Femur (tissue), 1 donor: ENCODE data around the gene ZNF276.
"Not testable (repeated sequence)": the region's sequence is repeated elsewhere in the genome, so short reads cannot be mapped to it uniquely, and the experiment has no call there.

ENCODE experiments used
- DNase-seq: peaks from one replicate; pipeline ENCODE4 v3.0.0-alpha.2; 2017

Gene ZNF276

GRCh38 chr16:89697161-89697615 is 24.1 kb upstream of the ZNF276 start:
- DNase-seq = peak; percentile 74

DNA sequence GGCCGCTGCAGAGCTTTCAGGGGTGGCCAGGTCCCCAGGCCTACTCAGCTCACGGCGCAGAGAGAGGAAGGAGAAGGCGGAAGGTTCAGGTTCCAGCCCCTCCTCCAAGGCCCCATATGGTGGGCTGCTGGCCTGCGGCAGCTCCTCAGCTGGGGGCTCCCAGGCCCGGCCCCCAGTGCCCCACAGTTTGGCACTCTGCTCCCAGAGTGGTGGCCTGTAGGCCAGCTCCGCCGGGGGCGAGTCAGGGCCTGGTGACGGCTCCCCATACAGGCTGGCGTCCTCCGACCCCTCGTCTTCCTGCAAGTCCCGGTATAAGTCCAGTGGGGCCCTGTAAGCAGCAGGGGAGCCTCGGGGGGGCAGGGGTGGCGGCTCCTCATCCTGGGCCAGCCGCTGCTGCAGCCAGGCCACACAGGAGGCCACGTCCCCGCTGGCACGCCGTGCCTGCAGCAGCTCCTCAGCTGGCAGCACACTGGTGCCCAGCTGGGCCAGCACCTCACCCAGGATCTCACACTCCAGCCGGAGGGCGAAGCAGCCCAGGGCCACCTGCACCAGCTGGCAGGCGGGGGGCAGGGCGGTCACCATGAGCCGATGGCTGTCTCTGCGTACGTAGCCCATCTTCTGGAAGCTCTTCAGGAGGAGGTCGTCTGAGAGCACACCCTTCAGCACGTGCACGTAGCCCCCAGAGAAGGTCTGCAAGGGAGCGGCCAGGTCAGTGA is 23.6 kb upstream of the ZNF276 start:
- DNase-seq = no peak

DNA sequence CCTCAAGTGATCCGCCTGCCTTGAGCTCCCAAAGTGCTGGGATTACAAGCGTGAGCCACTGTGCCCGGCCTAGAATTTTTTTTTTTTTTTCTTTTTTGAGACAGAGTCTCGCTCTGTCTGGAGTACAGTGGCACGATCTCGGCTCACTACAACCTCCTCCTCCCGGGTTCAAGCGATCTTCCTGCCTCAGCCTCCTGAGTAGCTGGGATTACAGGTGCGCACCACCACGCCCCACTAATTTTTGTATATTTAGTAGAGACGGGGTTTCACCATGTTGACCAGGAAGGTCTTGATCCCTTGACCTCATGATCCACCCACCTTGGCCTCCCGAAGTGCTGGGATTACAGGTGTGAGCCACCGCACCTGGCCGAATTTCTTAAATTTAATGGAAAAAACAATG is 22.6 kb upstream of the ZNF276 start:
- DNase-seq = not testable (repeated sequence)

- not testable (repeated sequence) for DNase-seq
These were observed 21.7 kb upstream of the ZNF276 start for GRCh38 chr16:89699629-89700099.

DNA sequence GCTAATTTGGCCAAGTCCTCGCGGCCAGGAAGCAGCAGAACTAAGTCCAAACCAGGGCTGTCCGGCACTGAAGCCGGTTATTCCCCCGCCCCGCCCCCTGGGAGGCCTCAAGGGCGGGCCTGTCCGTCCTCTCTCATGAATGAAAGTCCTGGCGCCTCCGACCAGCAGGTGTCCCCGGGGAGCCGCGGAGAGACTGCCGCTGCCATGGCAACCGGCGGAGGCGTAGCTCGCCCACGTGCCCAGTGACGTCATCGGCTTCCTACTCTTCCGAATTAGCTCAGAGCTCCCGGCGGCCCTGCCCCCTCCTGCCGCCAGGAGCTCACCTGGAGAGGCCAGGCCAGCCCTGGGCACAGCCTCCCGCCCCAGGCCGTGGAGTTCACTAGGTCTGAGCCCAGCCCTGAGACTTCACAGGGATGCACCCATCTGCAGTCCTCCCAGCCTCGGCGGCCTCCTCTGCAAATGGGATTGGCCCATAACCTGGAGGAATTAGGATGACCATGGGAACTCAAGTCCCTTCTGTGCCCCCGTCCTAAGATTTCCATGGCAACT is 21.2 kb upstream of the ZNF276 start:
- peak; percentile 96 for DNase-seq

DNA sequence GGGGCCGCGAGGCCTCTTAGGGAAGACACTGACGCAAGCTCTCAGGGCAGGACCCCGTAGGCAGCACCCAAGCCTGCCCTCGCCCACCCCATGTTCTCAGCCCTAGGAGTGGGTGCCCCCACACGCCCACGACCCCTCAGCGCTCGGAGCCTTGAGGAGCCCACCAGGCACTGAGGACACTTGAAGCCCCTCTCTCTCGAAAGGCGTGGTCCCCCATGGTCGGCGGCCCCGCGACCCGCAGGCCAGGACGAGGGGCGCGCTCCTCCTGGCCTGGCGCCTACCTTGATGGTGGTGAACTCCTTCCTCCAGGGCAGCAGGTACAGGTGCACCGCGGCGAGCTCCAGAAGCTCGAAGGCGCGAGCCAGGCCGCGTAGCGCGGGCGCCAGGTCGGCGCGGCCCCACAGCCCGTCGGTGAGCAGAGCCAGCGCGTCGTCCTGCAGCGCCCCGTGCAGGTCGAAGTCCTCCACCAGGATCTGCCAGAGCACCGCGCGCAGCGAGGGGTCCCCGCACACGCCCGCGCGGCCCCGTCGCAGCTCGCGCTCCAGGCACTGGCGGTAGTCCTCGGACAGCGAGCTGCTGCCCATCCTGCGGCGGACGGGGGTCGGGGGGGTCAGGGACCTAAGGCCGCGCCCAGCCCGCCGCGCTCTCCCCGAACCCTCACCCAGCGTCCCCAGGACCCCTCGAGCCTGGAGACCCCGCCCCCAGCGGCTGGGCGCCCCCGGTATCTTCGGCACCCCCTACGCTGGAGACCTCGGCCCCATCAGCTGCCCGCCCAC is 20.5 kb upstream of the ZNF276 start:
- DNase-seq = no peak

DNA sequence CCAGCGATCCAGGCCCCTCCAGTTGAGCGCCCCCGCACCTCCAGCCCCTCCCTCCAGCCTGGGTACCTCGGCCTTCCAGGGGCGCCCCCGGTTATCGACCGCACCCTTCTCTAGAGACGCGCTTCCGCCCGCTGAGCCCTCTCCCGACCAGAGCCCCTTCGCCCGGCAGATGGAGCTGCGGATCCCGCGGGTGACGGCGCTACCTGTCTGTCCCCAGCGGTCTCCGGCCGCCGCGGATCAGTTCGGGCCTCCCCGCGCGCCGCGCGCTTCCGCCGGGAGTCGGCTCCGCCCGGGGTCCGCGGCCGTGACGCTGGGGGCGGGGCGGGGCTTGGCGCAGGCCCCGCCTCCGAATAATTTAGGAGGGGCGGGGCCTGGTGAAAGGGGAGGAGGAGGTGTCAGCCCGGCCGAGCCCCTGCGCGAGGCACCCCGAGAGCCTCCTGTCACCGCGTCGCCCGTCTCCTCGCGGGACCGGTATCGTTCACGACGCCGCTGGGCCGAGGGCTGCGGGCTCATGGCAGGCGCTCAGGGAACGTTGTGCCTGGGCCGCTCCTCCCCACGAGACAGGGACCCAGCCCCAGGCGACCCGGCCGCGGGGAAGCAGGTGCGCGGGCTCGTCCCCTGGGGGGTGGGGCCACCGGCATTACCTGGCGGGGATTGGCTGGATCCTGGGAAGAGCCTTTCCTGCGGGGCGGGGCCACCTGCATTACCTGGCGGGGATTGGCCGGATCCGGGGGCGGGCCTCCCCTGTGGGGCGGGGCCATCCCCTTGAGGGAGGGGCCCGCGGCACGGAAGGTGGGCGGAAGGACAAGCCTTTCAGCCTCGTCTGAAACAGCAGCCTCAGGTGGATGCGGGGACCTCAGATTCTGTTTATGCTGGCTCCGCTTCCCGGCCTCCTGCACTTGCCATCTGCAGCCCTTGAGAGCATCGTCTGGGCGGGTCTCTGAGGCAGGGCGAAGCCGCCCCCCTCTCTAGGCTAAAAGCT is 19.6 kb upstream of the ZNF276 start, which contains the start of gene SPATA2L:
Gene SPATA2L (minus strand): TSS at position 281 of the 982 bp plus-strand sequence. CDS start 473 bp downstream, outside the sequence.
- peak; percentile 88 for DNase-seq

- DNase-seq = no peak
These were observed 17.1 kb upstream of the ZNF276 start for GRCh38 chr16:89704281-89704680.

GRCh38 chr16:89705006-89705405 is 16.3 kb upstream of the ZNF276 start:
- no peak for DNase-seq

DNA sequence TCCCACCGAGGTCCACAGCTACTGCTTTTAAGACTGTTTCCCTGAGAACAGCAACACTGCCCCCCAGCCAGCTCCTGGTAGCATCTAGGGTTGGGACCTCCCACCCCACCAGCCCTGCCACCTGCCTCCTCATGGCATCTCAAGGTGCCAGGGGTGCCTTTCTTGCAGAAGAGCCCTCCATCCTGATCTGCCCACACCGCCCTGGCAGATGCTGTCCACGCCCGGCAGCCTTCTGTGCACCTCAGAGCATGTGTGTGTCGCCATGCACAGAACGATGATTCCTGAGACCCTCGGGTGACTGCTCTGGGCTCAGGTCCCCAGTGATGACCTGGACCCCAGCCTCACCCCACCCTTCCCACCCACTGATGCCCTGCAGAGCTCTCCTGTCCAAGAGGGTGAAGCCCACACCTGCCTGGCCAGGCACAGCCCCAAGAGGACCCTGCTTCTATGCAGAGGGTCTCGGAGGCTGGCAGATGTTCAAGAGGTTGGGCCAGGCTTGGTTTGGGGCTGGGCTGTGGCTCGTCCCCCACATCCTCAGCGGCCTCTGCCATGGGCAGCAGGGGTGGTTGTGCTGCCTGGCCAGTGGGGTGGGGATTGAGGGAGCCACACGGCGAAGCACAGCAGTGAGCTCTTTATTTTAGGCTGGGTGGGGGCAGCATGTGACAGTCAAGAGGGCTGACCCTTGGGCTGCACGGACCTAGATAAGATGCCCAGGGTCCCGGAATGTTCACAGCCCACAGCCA is 14.6 kb upstream of the ZNF276 start:
- DNase-seq = no peak

DNA sequence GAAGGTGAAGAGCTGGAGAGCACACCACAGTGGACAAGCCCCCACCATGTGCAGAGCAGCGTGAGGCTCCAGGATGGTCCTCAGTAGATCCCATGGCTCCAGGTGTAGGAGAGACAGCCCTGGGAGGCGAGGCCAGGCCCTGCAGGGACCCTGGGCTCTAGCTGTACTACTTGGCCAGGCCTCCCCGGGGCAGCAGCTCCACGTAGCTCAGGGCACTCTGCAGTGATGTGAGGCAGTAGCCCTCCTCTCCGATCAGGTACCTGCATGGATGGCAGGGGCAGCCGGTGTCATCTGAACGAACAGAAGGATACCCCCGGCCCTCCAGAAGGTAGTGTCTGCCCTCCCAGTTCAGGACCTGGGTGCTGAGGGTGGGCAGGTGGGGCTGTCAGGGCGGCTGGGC is 13.6 kb upstream of the ZNF276 start:
- no peak for DNase-seq

DNA sequence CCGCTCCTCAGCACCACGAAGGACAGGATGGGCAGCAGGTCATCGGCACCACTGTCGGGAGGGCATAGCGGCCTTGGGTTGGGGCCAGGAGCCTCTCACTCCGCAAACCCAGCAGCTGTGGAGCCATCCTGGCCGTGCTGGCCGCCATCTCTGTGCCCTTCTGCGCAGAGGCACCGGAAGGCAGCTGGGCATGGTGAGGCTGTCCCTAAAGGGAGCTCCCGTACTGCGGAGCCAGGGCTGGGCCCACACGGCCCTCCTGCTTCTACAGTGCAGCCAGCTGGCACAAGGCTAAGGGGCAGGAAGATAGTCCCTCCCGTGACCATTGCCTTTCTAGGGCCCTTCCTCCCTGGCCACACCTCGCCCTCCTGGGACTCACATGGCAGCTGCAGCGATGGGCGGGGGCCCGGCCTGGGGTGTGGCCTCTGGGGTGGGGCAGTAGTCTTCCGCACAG is 12.8 kb upstream of the ZNF276 start:
- DNase-seq = peak; percentile 40

- DNase-seq = peak; percentile 24
These were observed 12.2 kb upstream of the ZNF276 start for GRCh38 chr16:89709166-89709565.

DNA sequence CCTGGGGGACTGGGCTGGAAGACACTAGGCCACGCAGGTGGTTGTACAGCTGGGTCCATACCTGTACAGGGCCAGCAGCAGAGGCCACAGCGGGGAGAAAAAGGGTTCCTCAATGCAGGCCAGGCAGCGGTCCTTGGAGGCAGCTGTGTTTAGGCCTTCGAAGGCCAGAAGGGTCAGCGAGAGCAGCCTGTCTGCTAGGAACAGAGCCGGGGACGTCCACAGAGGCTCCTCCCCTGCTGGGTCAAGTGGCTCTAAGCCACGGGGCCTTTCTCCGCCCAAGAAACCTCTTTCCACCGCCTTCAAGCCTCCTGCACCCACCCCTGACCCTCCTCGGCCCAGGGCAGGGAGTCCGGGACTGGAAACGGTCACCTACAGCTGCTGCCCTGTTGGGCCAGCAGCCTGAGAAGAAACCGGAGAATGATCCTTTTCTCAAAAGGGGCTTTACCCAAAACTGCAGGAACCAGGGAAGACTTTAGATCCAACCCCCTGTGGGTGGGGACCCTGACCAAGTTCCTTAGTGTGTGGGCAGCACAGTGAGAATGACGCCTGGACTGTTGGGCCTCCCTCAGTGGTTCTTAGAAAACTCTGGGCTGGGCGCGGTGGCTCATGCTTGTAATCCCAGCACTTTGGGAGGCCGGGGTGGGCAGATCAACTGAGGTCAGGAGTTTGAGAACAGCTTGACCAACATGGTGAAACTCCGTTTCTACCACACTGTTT is 11.5 kb upstream of the ZNF276 start:
- no peak for DNase-seq

GRCh38 chr16:89710709-89711564 is 10.4 kb upstream of the ZNF276 start:
- peak; percentile 35 for DNase-seq

GRCh38 chr16:89711601-89712273 is 9.6 kb upstream of the ZNF276 start:
- peak; percentile 75 for DNase-seq

DNA sequence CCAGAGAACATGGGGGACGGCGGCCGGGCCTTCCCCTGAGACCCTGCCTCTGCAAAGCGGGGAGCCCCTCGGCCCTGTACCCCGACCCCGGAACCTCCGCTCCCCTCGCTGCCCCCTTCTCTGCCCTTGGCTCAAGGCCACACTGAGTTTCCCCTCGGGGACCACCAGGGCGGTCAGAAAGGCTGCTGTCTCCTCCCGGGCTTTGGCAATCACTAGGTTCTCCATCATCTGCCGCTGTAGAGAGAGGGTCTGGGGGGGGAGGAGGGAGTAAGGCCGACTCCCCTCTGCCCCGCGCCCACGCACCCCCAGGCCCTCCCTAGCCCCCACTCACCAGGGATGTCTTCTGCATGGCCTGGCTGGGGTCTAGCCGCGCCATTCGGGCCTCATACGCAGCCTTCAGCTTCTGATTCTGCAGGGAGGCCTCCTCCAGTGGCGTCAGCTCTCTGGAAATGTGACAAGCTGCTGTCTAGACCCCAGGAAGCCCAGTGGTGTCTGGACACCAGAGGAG is 9.0 kb upstream of the ZNF276 start:
- peak; percentile 35 for DNase-seq

GRCh38 chr16:89716493-89716892 is 4.8 kb upstream of the ZNF276 start:
- no peak for DNase-seq
